Choroid plexus epithelial cell (primary cell): ENCODE results near the gene SLC23A1.

Experiments used
- DNase-seq: peaks from one replicate; pipeline ENCODE4 v3.0.0-alpha.2; 2010; ENCODE audit warnings: low read depth
- H3K4me3 ChIP-seq: 2 replicates; pipeline ENCODE4 v1.5.1; 2011; ENCODE audit warnings: low read depth, mild to moderate bottlenecking, control low read depth, low read length, moderate library complexity
- CTCF ChIP-seq: conservative IDR thresholded peaks from 2 replicates; pipeline ENCODE4 v1.5.1; 2011; ENCODE audit warnings: low read depth, mild to moderate bottlenecking, control low read depth, inconsistent platforms, low read length, moderate library complexity

Gene SLC23A1

GRCh38 chr5:139407517-139407916 lies 24.4 kb upstream of the SLC23A1 start:
- TF ChIP-seq CTCF, result no peak
- no peak overlapping the region for H3K4me3 ChIP-seq
- no peak for DNase-seq

- no peak for TF ChIP-seq CTCF
- no peak for DNase-seq
Observed at GRCh38 chr5:139406963-139407362, 23.9 kb upstream of the SLC23A1 start.

GRCh38 chr5:139404484-139404840 lies 21.4 kb upstream of the SLC23A1 start:
- no peak for TF ChIP-seq CTCF
- no peak overlapping the region for H3K4me3 ChIP-seq
- DNase-seq, result no peak

More at GRCh38 chr5:139406963-139407362, 23.9 kb upstream of the SLC23A1 start:
- no peak overlapping the region for H3K4me3 ChIP-seq

GRCh38 chr5:139403787-139404483 lies 20.8 kb upstream of the SLC23A1 start, which contains the start of gene SPATA24:
TSS of gene SPATA24 (minus strand) at chr5:139404089. CDS start at chr5:139404060, 29 bp downstream.
- peak; percentile 99 for DNase-seq
- TF ChIP-seq CTCF, result no peak
- H3K4me3 ChIP-seq, result peak within 1 kb of the TSS; percentile 71

GRCh38 chr5:139403418-139403786 lies 20.3 kb upstream of the SLC23A1 start:
- TF ChIP-seq CTCF, result no peak
- H3K4me3 ChIP-seq, result peak overlapping the region; percentile 71
- no peak for DNase-seq

- peak; percentile 65 for TF ChIP-seq CTCF
- DNase-seq, result no peak
- no peak overlapping the region for H3K4me3 ChIP-seq
Observed at GRCh38 chr5:139402561-139403158, 19.6 kb upstream of the SLC23A1 start.

- TF ChIP-seq CTCF, result no peak
- no peak for DNase-seq
Observed at GRCh38 chr5:139401546-139401945, 18.4 kb upstream of the SLC23A1 start.

More at GRCh38 chr5:139401546-139401945, 18.4 kb upstream of the SLC23A1 start:
- H3K4me3 ChIP-seq, result no peak overlapping the region
